ENCODE results near the gene PLXNA1. TPM values are rescaled to one million over a fixed set of nuclear protein-coding genes. Genes with fewer than 3 reads are reported as not detected.

The PLXNA1 gene
- total RNA-seq, 1 donor from 2014 or later: 63.3 TPM

DNA sequence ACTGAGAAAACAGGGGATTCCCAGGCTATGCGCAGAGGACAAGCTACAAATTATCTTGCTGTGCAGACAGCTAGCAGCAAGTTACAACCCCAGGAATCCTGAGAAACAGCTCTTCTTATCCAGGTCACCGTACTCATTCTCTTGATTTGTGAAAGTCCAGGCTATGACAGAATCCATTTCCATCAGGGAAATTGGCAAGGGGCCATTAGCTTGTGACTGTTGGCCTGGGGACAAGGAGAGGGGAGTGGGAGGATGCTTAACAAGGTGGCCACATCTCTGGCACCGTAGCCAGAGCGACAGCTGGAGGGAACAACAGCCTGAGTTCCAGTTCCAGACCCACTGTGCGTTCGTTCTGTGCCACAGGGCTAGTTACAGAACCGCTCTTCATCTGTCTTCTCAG is 44.9 kb upstream of the PLXNA1 start:
- no peak overlapping the region for H2AFZ ChIP-seq (ENCODE audit: low read depth, low read length)
- Mint-ChIP-seq H3K9me3 (ENCODE audit: unreplicated experiment) (no peaks in the 10 kb centered on the region), H3K4me3 (ENCODE audit: unreplicated experiment) (no peak overlapping the region), H3K4me1 (ENCODE audit: low read depth, unreplicated experiment) (peaks cover 33% of the 10 kb centered on the region), H3K27ac (ENCODE audit: unreplicated experiment) (no peak overlapping the region), H3K36me3 (ENCODE audit: low read depth, unreplicated experiment) (peaks cover under 1% of the 10 kb centered on the region), H3K27me3 (ENCODE audit: low read depth, unreplicated experiment) (no peaks in the 10 kb centered on the region)
- H3K4me2 ChIP-seq (ENCODE audit: low read length): no peak overlapping the region
- no peaks in the 10 kb centered on the region for H4K20me1 ChIP-seq (ENCODE audit: insufficient read depth, low read length)
- H3K9ac ChIP-seq (ENCODE audit: low read length): no peak overlapping the region
- no peaks in the 10 kb centered on the region for H3K36me3 ChIP-seq (ENCODE audit: insufficient read depth, low read length)
- H3K4me3 ChIP-seq (ENCODE audit: insufficient read depth, low read depth, low read length): no peak overlapping the region
- no peaks in the 10 kb centered on the region for H3K79me2 ChIP-seq (ENCODE audit: insufficient read depth, low read length)
- TF ChIP-seq, protein P1, sequence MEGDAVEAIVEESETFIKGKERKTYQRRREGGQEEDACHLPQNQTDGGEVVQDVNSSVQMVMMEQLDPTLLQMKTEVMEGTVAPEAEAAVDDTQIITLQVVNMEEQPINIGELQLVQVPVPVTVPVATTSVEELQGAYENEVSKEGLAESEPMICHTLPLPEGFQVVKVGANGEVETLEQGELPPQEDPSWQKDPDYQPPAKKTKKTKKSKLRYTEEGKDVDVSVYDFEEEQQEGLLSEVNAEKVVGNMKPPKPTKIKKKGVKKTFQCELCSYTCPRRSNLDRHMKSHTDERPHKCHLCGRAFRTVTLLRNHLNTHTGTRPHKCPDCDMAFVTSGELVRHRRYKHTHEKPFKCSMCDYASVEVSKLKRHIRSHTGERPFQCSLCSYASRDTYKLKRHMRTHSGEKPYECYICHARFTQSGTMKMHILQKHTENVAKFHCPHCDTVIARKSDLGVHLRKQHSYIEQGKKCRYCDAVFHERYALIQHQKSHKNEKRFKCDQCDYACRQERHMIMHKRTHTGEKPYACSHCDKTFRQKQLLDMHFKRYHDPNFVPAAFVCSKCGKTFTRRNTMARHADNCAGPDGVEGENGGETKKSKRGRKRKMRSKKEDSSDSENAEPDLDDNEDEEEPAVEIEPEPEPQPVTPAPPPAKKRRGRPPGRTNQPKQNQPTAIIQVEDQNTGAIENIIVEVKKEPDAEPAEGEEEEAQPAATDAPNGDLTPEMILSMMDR (IDR thresholded peaks at IDR 0.05; ENCODE audit: insufficient read depth, low read depth, low read length): no peak
- TF ChIP-seq EZH2 (IDR thresholded peaks at IDR 0.05; ENCODE audit: insufficient read depth, low read length): no peak
- DNase-seq (ENCODE audit: low read depth) (no peak), FAIRE-seq (no peak)
- peaks cover 6% of the 10 kb centered on the region for H3K4me1 ChIP-seq (ENCODE audit: insufficient read depth, low read length)
- H3K27me3 ChIP-seq (ENCODE audit: insufficient read depth, low read length): no peaks in the 10 kb centered on the region
- H3K27ac ChIP-seq (ENCODE audit: low read depth, low read length): no peak overlapping the region
- H3K9me3 ChIP-seq (ENCODE audit: insufficient read depth, low read depth, low read length): no peaks in the 10 kb centered on the region

DNA sequence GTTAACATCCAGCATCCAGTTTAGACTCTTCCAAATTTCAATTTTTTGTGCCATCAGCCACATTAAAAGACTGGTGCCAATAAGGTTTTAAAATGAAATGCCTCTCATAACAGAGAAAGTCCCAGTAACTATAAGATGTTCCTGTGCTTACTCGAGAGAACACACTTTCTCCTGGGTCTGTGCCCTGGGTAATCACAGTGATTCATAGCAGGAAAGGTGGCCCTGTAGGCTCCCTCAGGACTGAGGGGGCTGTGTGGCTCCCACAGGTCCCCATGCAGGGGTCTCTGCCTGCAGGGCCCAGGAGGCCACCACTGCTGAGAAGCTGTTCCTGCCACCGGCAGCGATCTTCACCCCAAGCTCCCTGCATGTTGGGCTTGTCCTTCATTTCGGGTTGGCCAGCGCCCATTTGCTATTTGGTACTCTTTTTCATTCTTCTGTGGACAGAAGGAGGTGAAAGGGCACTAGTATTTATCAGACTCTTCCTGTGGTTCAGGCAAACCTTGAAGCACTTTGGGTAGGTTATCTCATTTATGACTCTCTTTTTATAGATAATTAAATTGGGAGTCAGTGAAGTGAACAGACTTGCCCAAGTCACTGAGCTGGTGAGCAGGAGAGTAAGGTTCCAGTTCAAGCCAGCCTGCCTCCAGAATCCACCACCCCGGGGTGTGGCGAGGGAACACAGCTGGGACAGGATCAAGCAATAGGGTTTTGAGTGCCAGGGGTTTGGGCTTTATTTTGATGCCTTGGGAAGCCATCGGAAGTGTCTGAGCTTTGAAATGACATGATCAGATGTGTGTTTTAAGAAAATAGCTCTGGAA is 44.2 kb upstream of the PLXNA1 start:
- Histone ChIP-seq H3K4me3 (ENCODE audit: insufficient read depth, low read depth, low read length) (no peak overlapping the region), H4K20me1 (ENCODE audit: insufficient read depth, low read length) (no peaks in the 10 kb centered on the region), H2AFZ (ENCODE audit: low read depth, low read length) (no peak overlapping the region), H3K27ac (ENCODE audit: low read depth, low read length) (no peak overlapping the region), H3K79me2 (ENCODE audit: insufficient read depth, low read length) (no peaks in the 10 kb centered on the region), H3K4me2 (ENCODE audit: low read length) (no peak overlapping the region), H3K9ac (ENCODE audit: low read length) (no peak overlapping the region), H3K27me3 (ENCODE audit: insufficient read depth, low read length) (no peaks in the 10 kb centered on the region), H3K9me3 (ENCODE audit: insufficient read depth, low read depth, low read length) (no peaks in the 10 kb centered on the region), H3K36me3 (ENCODE audit: insufficient read depth, low read length) (no peaks in the 10 kb centered on the region), H3K4me1 (ENCODE audit: insufficient read depth, low read length) (peaks cover 5% of the 10 kb centered on the region)
- FAIRE-seq: no peak
- H3K9me3 Mint-ChIP-seq (ENCODE audit: unreplicated experiment): no peaks in the 10 kb centered on the region
- DNase-seq (ENCODE audit: low read depth): no peak
- H3K27ac Mint-ChIP-seq (ENCODE audit: unreplicated experiment): no peak overlapping the region
- peaks cover 33% of the 10 kb centered on the region for H3K4me1 Mint-ChIP-seq (ENCODE audit: low read depth, unreplicated experiment)
- peak overlapping the region; percentile 52 for H3K4me3 Mint-ChIP-seq (ENCODE audit: unreplicated experiment)
- TF ChIP-seq, protein P1 (IDR thresholded peaks at IDR 0.05; ENCODE audit: insufficient read depth, low read depth, low read length): no peak
- TF ChIP-seq EZH2 (IDR thresholded peaks at IDR 0.05; ENCODE audit: insufficient read depth, low read length): no peak
- H3K27me3 Mint-ChIP-seq (ENCODE audit: low read depth, unreplicated experiment): no peaks in the 10 kb centered on the region
- peaks cover 3% of the 10 kb centered on the region for H3K36me3 Mint-ChIP-seq (ENCODE audit: low read depth, unreplicated experiment)

DNA sequence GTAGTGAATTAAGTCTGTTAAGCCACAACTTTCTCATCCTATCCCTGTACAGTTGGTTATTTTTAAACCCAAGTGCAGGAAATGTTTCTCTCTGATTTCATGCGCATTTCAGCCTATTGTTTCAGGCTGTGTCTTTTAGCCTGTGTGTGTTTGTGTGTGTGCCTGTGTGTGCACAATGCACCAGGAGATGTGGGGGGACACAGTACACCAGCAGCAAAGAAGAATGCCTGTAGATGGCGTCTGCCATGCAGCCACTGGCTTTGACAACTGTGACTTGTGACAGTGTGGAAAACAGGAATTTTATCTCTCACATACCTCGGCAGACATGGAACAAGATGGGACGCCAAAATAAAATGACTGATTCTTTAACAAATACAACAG is 43.6 kb upstream of the PLXNA1 start:
- DNase-seq (ENCODE audit: low read depth) (no peak), FAIRE-seq (no peak)
- TF ChIP-seq, protein P1 (IDR thresholded peaks at IDR 0.05; ENCODE audit: insufficient read depth, low read depth, low read length): no peak
- no peak for TF ChIP-seq EZH2 (IDR thresholded peaks at IDR 0.05; ENCODE audit: insufficient read depth, low read length)
- Mint-ChIP-seq H3K4me3 (ENCODE audit: unreplicated experiment) (no peak overlapping the region), H3K36me3 (ENCODE audit: low read depth, unreplicated experiment) (peaks cover 3% of the 10 kb centered on the region), H3K9me3 (ENCODE audit: unreplicated experiment) (peaks cover under 1% of the 10 kb centered on the region), H3K4me1 (ENCODE audit: low read depth, unreplicated experiment) (peaks cover 27% of the 10 kb centered on the region), H3K27ac (ENCODE audit: unreplicated experiment) (no peak overlapping the region), H3K27me3 (ENCODE audit: low read depth, unreplicated experiment) (peaks cover 1% of the 10 kb centered on the region)
- H3K36me3 ChIP-seq (ENCODE audit: insufficient read depth, low read length): no peaks in the 10 kb centered on the region
- no peaks in the 10 kb centered on the region for H3K27me3 ChIP-seq (ENCODE audit: insufficient read depth, low read length)
- no peaks in the 10 kb centered on the region for H4K20me1 ChIP-seq (ENCODE audit: insufficient read depth, low read length)
- H3K4me2 ChIP-seq (ENCODE audit: low read length): no peak overlapping the region
- H3K27ac ChIP-seq (ENCODE audit: low read depth, low read length): no peak overlapping the region
- H3K79me2 ChIP-seq (ENCODE audit: insufficient read depth, low read length): no peaks in the 10 kb centered on the region
- H3K4me3 ChIP-seq (ENCODE audit: insufficient read depth, low read depth, low read length): no peak overlapping the region
- H3K4me1 ChIP-seq (ENCODE audit: insufficient read depth, low read length): peaks cover 5% of the 10 kb centered on the region
- H3K9me3 ChIP-seq (ENCODE audit: insufficient read depth, low read depth, low read length): no peaks in the 10 kb centered on the region
- no peak overlapping the region for H2AFZ ChIP-seq (ENCODE audit: low read depth, low read length)
- H3K9ac ChIP-seq (ENCODE audit: low read length): no peak overlapping the region

Data from astrocyte (in vitro differentiated cells and primary cell).